ENCODE results near the gene RBM33.

DNA sequence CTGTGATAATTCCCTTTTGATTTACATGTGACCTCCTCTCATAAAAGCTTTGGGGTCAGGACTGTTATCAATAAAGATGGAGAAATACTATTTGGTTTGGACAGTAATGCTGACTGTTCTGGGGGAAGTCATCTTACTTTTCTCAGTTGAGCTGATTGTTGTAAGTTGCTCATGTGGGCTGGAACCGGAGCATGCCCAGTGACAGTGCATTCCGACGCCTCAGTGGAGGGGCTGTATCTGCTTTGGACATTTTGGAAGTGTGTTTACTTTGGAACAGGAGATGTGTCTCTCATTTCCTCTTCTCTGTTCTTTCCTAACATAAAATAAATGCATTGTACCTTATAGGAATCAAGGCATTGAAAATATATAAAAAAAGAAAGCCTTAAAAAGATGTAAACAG is 30.1 kb downstream of the RBM33 start:
- TF ChIP-seq, protein P1, sequence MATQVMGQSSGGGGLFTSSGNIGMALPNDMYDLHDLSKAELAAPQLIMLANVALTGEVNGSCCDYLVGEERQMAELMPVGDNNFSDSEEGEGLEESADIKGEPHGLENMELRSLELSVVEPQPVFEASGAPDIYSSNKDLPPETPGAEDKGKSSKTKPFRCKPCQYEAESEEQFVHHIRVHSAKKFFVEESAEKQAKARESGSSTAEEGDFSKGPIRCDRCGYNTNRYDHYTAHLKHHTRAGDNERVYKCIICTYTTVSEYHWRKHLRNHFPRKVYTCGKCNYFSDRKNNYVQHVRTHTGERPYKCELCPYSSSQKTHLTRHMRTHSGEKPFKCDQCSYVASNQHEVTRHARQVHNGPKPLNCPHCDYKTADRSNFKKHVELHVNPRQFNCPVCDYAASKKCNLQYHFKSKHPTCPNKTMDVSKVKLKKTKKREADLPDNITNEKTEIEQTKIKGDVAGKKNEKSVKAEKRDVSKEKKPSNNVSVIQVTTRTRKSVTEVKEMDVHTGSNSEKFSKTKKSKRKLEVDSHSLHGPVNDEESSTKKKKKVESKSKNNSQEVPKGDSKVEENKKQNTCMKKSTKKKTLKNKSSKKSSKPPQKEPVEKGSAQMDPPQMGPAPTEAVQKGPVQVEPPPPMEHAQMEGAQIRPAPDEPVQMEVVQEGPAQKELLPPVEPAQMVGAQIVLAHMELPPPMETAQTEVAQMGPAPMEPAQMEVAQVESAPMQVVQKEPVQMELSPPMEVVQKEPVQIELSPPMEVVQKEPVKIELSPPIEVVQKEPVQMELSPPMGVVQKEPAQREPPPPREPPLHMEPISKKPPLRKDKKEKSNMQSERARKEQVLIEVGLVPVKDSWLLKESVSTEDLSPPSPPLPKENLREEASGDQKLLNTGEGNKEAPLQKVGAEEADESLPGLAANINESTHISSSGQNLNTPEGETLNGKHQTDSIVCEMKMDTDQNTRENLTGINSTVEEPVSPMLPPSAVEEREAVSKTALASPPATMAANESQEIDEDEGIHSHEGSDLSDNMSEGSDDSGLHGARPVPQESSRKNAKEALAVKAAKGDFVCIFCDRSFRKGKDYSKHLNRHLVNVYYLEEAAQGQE (IDR thresholded peaks at IDR 0.05; ENCODE audit: low read depth, low read length): no peak
- TF ChIP-seq, protein P2, sequence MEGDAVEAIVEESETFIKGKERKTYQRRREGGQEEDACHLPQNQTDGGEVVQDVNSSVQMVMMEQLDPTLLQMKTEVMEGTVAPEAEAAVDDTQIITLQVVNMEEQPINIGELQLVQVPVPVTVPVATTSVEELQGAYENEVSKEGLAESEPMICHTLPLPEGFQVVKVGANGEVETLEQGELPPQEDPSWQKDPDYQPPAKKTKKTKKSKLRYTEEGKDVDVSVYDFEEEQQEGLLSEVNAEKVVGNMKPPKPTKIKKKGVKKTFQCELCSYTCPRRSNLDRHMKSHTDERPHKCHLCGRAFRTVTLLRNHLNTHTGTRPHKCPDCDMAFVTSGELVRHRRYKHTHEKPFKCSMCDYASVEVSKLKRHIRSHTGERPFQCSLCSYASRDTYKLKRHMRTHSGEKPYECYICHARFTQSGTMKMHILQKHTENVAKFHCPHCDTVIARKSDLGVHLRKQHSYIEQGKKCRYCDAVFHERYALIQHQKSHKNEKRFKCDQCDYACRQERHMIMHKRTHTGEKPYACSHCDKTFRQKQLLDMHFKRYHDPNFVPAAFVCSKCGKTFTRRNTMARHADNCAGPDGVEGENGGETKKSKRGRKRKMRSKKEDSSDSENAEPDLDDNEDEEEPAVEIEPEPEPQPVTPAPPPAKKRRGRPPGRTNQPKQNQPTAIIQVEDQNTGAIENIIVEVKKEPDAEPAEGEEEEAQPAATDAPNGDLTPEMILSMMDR (IDR thresholded peaks at IDR 0.05 in 2 of 3, conservative IDR thresholded peaks at IDR 0.05 in 1 of 3; ENCODE audit: control insufficient read depth in 2 of 3, extremely low read depth in 1 of 3, insufficient read depth in 1 of 3, low read depth in 3 of 3, low read length in 3 of 3): no peak
- TF ChIP-seq POLR2A (IDR thresholded peaks at IDR 0.05; ENCODE audit: low read depth, low read length) (no peak), CBFB (IDR thresholded peaks at IDR 0.05; ENCODE audit: low read depth) (no peak), EZH2 (IDR thresholded peaks at IDR 0.05; ENCODE audit: borderline replicate concordance, control insufficient read depth, low read depth, low read length) (no peak), ZNF24 (IDR thresholded peaks at IDR 0.05) (no peak), CHD2 (IDR thresholded peaks at IDR 0.05; ENCODE audit: borderline replicate concordance, low read depth, low read length) (no peak), JUND (IDR thresholded peaks at IDR 0.05; ENCODE audit: low read depth, low read length) (no peak), NR2C2 (IDR thresholded peaks at IDR 0.05; ENCODE audit: borderline replicate concordance, control insufficient read depth, insufficient read length, low read depth) (no peak)
- TF ChIP-seq, protein P3, sequence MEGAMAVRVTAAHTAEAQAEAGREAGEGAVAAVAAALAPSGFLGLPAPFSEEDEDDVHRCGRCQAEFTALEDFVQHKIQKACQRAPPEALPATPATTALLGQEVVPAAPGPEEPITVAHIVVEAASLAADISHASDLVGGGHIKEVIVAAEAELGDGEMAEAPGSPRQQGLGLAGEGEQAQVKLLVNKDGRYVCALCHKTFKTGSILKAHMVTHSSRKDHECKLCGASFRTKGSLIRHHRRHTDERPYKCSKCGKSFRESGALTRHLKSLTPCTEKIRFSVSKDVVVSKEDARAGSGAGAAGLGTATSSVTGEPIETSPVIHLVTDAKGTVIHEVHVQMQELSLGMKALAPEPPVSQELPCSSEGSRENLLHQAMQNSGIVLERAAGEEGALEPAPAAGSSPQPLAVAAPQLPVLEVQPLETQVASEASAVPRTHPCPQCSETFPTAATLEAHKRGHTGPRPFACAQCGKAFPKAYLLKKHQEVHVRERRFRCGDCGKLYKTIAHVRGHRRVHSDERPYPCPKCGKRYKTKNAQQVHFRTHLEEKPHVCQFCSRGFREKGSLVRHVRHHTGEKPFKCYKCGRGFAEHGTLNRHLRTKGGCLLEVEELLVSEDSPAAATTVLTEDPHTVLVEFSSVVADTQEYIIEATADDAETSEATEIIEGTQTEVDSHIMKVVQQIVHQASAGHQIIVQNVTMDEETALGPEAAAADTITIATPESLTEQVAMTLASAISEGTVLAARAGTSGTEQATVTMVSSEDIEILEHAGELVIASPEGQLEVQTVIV (IDR thresholded peaks at IDR 0.05; ENCODE audit: borderline replicate concordance, partially characterized antibody): no peak
- TF ChIP-seq, protein P4, sequence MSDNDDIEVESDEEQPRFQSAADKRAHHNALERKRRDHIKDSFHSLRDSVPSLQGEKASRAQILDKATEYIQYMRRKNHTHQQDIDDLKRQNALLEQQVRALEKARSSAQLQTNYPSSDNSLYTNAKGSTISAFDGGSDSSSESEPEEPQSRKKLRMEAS (IDR thresholded peaks at IDR 0.05; ENCODE audit: low read depth, low read length): no peak
- TF ChIP-seq, protein P5, sequence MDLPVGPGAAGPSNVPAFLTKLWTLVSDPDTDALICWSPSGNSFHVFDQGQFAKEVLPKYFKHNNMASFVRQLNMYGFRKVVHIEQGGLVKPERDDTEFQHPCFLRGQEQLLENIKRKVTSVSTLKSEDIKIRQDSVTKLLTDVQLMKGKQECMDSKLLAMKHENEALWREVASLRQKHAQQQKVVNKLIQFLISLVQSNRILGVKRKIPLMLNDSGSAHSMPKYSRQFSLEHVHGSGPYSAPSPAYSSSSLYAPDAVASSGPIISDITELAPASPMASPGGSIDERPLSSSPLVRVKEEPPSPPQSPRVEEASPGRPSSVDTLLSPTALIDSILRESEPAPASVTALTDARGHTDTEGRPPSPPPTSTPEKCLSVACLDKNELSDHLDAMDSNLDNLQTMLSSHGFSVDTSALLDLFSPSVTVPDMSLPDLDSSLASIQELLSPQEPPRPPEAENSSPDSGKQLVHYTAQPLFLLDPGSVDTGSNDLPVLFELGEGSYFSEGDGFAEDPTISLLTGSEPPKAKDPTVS (IDR thresholded peaks at IDR 0.05; ENCODE audit: low read depth, low read length): no peak
